ENCODE results near the gene CIAPIN1.

- TF ChIP-seq CTCF (IDR thresholded peaks at IDR 0.05), result no peak
- no peak for TF ChIP-seq EP300 (IDR thresholded peaks at IDR 0.05)
- no peak for TF ChIP-seq POLR2A (IDR thresholded peaks at IDR 0.05)
- no peak for TF ChIP-seq POLR2AphosphoS5 (IDR thresholded peaks at IDR 0.05)
Observed at GRCh38 chr16:57471852-57472664, 24.9 kb upstream of the CIAPIN1 start.
